ENCODE data around the gene NUMB. TPM values are rescaled to one million over a fixed set of nuclear protein-coding genes. Genes with fewer than 3 reads are reported as not detected.

Gene NUMB
- total RNA-seq, 3 donors from 2014 or later (not counting 1 experiment from before 2014, with no cell fraction given): 50.0 to 67.4 (median 56.3) TPM

DNA sequence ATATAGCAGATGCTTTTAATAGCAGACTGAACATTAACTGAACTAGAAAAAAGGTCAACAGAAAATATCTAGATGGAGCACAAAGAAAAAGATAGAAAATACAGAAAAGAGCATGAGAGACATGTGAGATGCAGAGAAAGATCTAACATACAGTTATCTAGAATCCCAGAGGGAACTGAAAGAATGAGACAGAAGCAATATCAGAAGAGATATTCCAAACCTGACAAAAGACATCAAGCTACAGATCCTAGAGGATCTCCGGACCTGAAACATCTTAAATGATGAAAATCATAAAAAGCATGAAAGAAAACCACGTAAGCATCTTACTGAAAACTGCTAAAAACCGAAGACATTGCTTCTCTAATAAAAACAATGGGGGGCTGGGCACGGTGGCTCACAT is 75.0 kb downstream of the NUMB start:
- ATAC-seq (no peak), DNase-seq (no peak)
- intact Hi-C loops (cut with micrococcal nuclease): no loop called here
- H3K36me3 ChIP-seq (ENCODE audit: control insufficient read depth, insufficient read depth, low read length): no peaks in the 10 kb centered on the region
- Mint-ChIP-seq H3K4me1 (peaks cover 4 to 11% of the 10 kb centered on the region in 2 donors), H3K4me3 (no peak overlapping the region), H3K36me3 (peaks cover 11% of the 10 kb centered on the region), H3K27me3 (ENCODE audit: low read depth in 2 of 2) (no peaks in the 10 kb centered on the region), H3K9me3 (peaks cover 7% of the 10 kb centered on the region in 2 donors), H3K27ac (no peak overlapping the region)
- H3K27me3 ChIP-seq (ENCODE audit: control insufficient read depth, insufficient read depth, low read length): no peaks in the 10 kb centered on the region
- WGBS (ENCODE audit: insufficient coverage): 98% methylated on average over 4 of the region's 4 CpGs
- no peak overlapping the region for H3K4me3 ChIP-seq (ENCODE audit: low read length)
- TF ChIP-seq, protein P1, sequence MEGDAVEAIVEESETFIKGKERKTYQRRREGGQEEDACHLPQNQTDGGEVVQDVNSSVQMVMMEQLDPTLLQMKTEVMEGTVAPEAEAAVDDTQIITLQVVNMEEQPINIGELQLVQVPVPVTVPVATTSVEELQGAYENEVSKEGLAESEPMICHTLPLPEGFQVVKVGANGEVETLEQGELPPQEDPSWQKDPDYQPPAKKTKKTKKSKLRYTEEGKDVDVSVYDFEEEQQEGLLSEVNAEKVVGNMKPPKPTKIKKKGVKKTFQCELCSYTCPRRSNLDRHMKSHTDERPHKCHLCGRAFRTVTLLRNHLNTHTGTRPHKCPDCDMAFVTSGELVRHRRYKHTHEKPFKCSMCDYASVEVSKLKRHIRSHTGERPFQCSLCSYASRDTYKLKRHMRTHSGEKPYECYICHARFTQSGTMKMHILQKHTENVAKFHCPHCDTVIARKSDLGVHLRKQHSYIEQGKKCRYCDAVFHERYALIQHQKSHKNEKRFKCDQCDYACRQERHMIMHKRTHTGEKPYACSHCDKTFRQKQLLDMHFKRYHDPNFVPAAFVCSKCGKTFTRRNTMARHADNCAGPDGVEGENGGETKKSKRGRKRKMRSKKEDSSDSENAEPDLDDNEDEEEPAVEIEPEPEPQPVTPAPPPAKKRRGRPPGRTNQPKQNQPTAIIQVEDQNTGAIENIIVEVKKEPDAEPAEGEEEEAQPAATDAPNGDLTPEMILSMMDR (IDR thresholded peaks at IDR 0.05): no peak
- no peak overlapping the region for H3K27ac ChIP-seq (ENCODE audit: low read length)
- no peaks in the 10 kb centered on the region for H3K4me1 ChIP-seq (ENCODE audit: control insufficient read depth, insufficient read depth, low read length)
- peaks cover 13% of the 10 kb centered on the region for H3K9me3 ChIP-seq (ENCODE audit: control insufficient read depth, insufficient read depth, low read length)

DNA sequence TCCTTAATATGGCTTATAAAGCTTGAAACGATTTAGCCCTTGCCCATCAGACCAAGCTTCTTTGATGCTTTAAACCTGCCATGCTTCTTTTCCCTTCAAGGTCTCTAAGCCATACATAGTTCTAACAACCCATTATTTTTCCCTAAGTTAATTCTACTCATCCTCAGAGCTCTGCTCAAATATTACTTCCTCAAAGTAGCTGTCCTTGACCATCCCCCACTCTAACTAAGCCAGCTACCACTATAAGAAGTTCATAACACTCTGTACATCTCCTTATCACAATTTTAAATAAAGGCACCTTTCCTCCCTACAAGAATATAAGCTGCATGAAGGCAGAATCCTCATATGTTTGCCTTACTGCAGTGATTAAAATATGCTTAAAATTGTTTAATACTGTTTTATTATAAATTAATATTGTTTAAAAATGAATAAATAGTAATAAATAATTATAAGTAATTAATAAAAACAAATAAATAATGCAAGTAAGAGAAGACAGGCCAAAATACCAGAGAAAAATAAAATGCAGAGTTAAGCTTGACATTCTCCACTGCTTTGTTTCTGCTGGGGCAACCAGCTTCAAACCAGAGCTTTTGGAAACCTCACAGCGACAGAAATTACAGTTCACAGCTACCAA is 76.8 kb downstream of the NUMB start:
- Mint-ChIP-seq H3K27ac (no peak overlapping the region), H3K36me3 (peaks cover 11% of the 10 kb centered on the region), H3K9me3 (peaks cover 7% of the 10 kb centered on the region in 2 donors), H3K4me3 (no peak overlapping the region), H3K27me3 (ENCODE audit: low read depth in 2 of 2) (no peaks in the 10 kb centered on the region), H3K4me1 (peaks cover 4 to 11% of the 10 kb centered on the region in 2 donors)
- TF ChIP-seq, protein P1 (IDR thresholded peaks at IDR 0.05): no peak
- intact Hi-C loops (cut with micrococcal nuclease): no loop called here
- Histone ChIP-seq H3K27me3 (ENCODE audit: control insufficient read depth, insufficient read depth, low read length) (no peaks in the 10 kb centered on the region), H3K27ac (ENCODE audit: low read length) (no peak overlapping the region), H3K36me3 (ENCODE audit: control insufficient read depth, insufficient read depth, low read length) (no peaks in the 10 kb centered on the region), H3K4me1 (ENCODE audit: control insufficient read depth, insufficient read depth, low read length) (no peaks in the 10 kb centered on the region), H3K4me3 (ENCODE audit: low read length) (no peak overlapping the region), H3K9me3 (ENCODE audit: control insufficient read depth, insufficient read depth, low read length) (peaks cover 13% of the 10 kb centered on the region)
- DNase-seq (no peak), ATAC-seq (no peak)
- 96% methylated on average over 2 of the region's 2 CpGs for WGBS (ENCODE audit: insufficient coverage)

DNA sequence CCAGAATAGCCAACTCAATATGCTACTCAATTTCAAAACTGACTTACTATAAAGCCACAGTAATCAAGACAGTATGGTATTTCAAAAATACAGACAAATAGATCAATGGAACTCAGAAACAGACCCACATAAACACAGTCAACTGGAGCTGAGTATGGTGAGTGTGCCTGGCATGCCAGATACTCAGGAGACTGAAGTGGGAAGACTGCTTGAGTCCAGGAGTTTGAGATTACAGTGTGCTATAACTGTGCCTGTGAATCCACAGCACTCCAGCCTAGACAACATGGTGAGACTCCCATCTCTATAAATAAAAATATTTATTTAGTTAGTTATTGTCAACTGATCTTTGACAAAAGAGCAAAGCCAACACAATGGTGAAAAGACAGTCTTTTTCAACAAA is 81.8 kb downstream of the NUMB start:
- Mint-ChIP-seq H3K4me1 (peaks cover 10 to 17% of the 10 kb centered on the region in 2 donors), H3K27me3 (ENCODE audit: low read depth in 2 of 2) (no peaks in the 10 kb centered on the region), H3K36me3 (no peaks in the 10 kb centered on the region), H3K4me3 (no peak overlapping the region), H3K9me3 (no peaks in the 10 kb centered on the region), H3K27ac (no peak overlapping the region)
- Histone ChIP-seq H3K27me3 (ENCODE audit: control insufficient read depth, insufficient read depth, low read length) (no peaks in the 10 kb centered on the region), H3K4me3 (ENCODE audit: low read length) (no peak overlapping the region), H3K4me1 (ENCODE audit: control insufficient read depth, insufficient read depth, low read length) (no peaks in the 10 kb centered on the region), H3K9me3 (ENCODE audit: control insufficient read depth, insufficient read depth, low read length) (no peaks in the 10 kb centered on the region), H3K27ac (ENCODE audit: low read length) (no peak overlapping the region), H3K36me3 (ENCODE audit: control insufficient read depth, insufficient read depth, low read length) (no peaks in the 10 kb centered on the region)
- DNase-seq (no peak), ATAC-seq (no peak)
- TF ChIP-seq, protein P1 (IDR thresholded peaks at IDR 0.05): no peak
- intact Hi-C loops (cut with micrococcal nuclease): no loop called here

DNA sequence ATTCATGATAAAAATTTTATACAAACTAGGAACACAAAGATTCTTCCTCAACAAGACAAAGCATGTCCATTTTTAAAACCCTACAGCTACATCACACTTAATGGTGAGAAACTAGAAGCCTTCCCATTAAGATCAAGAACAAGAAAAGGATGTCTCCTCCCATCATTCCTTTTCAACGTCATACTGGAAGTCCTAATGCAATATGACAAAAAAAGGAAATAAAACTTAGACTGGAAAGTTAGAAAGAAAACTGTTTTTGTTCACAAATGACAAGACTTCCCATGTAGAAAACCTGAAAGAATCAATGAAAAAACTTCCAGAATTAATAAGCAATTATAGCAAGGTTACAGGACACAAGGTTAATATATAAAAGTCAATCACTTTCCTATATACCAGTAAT is 82.5 kb downstream of the NUMB start:
- no peak overlapping the region for H3K4me3 ChIP-seq (ENCODE audit: low read length)
- no peaks in the 10 kb centered on the region for H3K27me3 ChIP-seq (ENCODE audit: control insufficient read depth, insufficient read depth, low read length)
- Mint-ChIP-seq H3K4me3 (no peak overlapping the region), H3K9me3 (no peaks in the 10 kb centered on the region), H3K36me3 (no peaks in the 10 kb centered on the region), H3K27me3 (ENCODE audit: low read depth in 2 of 2) (no peaks in the 10 kb centered on the region), H3K27ac (no peak overlapping the region), H3K4me1 (peaks cover 5 to 17% of the 10 kb centered on the region in 2 donors)
- intact Hi-C loops (cut with micrococcal nuclease): no loop called here
- WGBS (ENCODE audit: insufficient coverage): no CpG with 5 or more reads among the region's 1 CpG
- ATAC-seq (no peak), DNase-seq (no peak)
- TF ChIP-seq, protein P1 (IDR thresholded peaks at IDR 0.05): no peak
- H3K36me3 ChIP-seq (ENCODE audit: control insufficient read depth, insufficient read depth, low read length): no peaks in the 10 kb centered on the region
- no peak overlapping the region for H3K27ac ChIP-seq (ENCODE audit: low read length)
- no peaks in the 10 kb centered on the region for H3K9me3 ChIP-seq (ENCODE audit: control insufficient read depth, insufficient read depth, low read length)
- no peaks in the 10 kb centered on the region for H3K4me1 ChIP-seq (ENCODE audit: control insufficient read depth, insufficient read depth, low read length)

Data from natural killer cell (primary cell).